ENCODE data around the gene BMAL2. TPM values are rescaled to one million over a fixed set of nuclear protein-coding genes. Genes with fewer than 3 reads are reported as not detected.

Gene BMAL2
- total RNA-seq, 1 experiment from 2014 or later: 23.1 TPM

- H3K79me2 ChIP-seq (ENCODE audit: insufficient read depth, low read length): no peaks in the 10 kb centered on the region; the same call in 1 of the 2 replicates
- no peak overlapping the region for H3K56ac ChIP-seq (ENCODE audit: insufficient read length, low read depth, low read length)
- no peaks in the 10 kb centered on the region for H4K20me1 ChIP-seq (ENCODE audit: control insufficient read depth, insufficient read depth, insufficient read length)
- H3K9me3 ChIP-seq (ENCODE audit: control insufficient read depth, low read depth, low read length): no peaks in the 10 kb centered on the region
- Mint-ChIP-seq H3K4me3 (no peak overlapping the region), H3K4me1 (peaks cover 32 to 47% of the 10 kb centered on the region in 2 experiments), H3K27me3 (ENCODE audit: low read depth) (no peaks in the 10 kb centered on the region), H3K36me3 (ENCODE audit: insufficient read depth in 1 of 3, low read depth in 3 of 3) (peaks cover 2 to 5% (median 3%) of the 10 kb centered on the region in 3 experiments; a peak in 5 of 7 replicates), H3K9me3 (0 out of 5 replicates have a peak, but pooled peaks cover 0 to 2% of the 10 kb centered on the region in 2 experiments), H3K27ac (no peak overlapping the region)
- H2BK5ac ChIP-seq (ENCODE audit: insufficient read length, low read length): no peak overlapping the region
- H3K79me1 ChIP-seq (ENCODE audit: insufficient read depth, low read depth, low read length, poor library complexity, severe bottlenecking): no peaks in the 10 kb centered on the region
- TF ChIP-seq CTCF (conservative IDR thresholded peaks at IDR 0.05): no peak
- H3T11ph ChIP-seq (ENCODE audit: low read length): no peak overlapping the region
- H3K23ac ChIP-seq (ENCODE audit: insufficient read length, low read depth, low read length): no peak overlapping the region
- no peak overlapping the region for H2BK15ac ChIP-seq (ENCODE audit: low read depth, low read length)
- no peak overlapping the region for H3K4ac ChIP-seq (ENCODE audit: low read depth, low read length)
- H3K9ac ChIP-seq (ENCODE audit: extremely low read depth, insufficient read length, low read length): no peak overlapping the region
- no peak overlapping the region for H3K18ac ChIP-seq (ENCODE audit: insufficient read length, low read depth, low read length)
- no peak overlapping the region for H3K14ac ChIP-seq (ENCODE audit: insufficient read depth, low read length)
- no peaks in the 10 kb centered on the region for H3K23me2 ChIP-seq (ENCODE audit: insufficient read length, low read depth, low read length, poor library complexity, severe bottlenecking)
- no peaks in the 10 kb centered on the region for H3K27me3 ChIP-seq (ENCODE audit: insufficient read depth, low read length)
- H3K27ac ChIP-seq (ENCODE audit: insufficient read length, low read depth, low read length): no peak overlapping the region
- no peak overlapping the region for H2AK5ac ChIP-seq (ENCODE audit: insufficient read length, low read length)
- H2BK12ac ChIP-seq (ENCODE audit: insufficient read length, low read depth, low read length): no peak overlapping the region
- no CpG with 5 or more reads among the region's 2 CpGs for WGBS (ENCODE audit: extremely low coverage, insufficient read length, low lambda C conversion rate)
- H3K4me1 ChIP-seq (ENCODE audit: insufficient read depth, low read length): peaks cover 5% of the 10 kb centered on the region; the same call in 1 of the 2 replicates
- H3K4me2 ChIP-seq (ENCODE audit: insufficient read depth, insufficient read length, low read length): no peak overlapping the region
- no peak overlapping the region for H4K5ac ChIP-seq (ENCODE audit: insufficient read length, low read depth, low read length)
- no peak for DNase-seq
- H4K91ac ChIP-seq (ENCODE audit: insufficient read length, low read depth, low read length): no peak overlapping the region
- H2BK20ac ChIP-seq (ENCODE audit: low read depth, low read length, poor library complexity, severe bottlenecking): no peak overlapping the region
- H2BK120ac ChIP-seq (ENCODE audit: low read depth, low read length, poor library complexity, severe bottlenecking): no peak overlapping the region
- H2AFZ ChIP-seq (ENCODE audit: low read length): no peak overlapping the region
- no peak overlapping the region for H4K8ac ChIP-seq (replicated peaks; ENCODE audit: insufficient read length, low read depth, low read length)
Measured at GRCh38 chr12:27292718-27293117, 39.9 kb upstream of the BMAL2 start.
